Loucy (cell line): Measurements from ENCODE around the gene BTN3A1.

Experiments
- EZH2phosphoT487 ChIP-seq: fragments of 200-600 bp; IDR thresholded peaks from 2 replicates; pipeline ENCODE4 v1.6.1; 2018; ENCODE audit warnings: antibody characterized with exemption, mild to moderate bottlenecking, moderate library complexity, borderline replicate concordance
- TF ChIP-seq, protein P1 (sequence below): fragments of 200-600 bp; sonication (generic); conservative IDR thresholded peaks from 2 replicates; pipeline ENCODE4 v1.5.1; 2014; ENCODE audit warnings: mild to moderate bottlenecking, antibody characterized with exemption, low read length

DNA sequence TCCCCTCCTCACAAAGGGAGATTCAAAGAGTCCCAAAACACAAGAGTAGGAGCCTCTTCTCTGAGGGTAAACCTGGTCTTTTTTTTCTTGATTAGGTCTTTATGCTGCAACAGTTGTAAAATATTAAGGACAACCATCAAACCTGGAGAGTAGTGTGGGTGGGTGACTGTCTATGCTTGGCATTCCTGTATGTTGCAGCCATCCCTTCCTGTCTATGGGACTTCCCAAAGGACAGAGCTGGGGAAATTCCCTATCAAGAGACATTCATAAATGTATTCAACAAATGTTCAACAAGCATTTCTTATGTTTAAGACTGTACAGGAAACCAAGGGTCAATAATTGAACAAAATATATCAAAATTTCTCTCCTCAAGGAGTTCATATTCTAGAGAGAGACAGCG is 13.6 kb upstream of the BTN3A1 start:
- TF ChIP-seq, protein P1, sequence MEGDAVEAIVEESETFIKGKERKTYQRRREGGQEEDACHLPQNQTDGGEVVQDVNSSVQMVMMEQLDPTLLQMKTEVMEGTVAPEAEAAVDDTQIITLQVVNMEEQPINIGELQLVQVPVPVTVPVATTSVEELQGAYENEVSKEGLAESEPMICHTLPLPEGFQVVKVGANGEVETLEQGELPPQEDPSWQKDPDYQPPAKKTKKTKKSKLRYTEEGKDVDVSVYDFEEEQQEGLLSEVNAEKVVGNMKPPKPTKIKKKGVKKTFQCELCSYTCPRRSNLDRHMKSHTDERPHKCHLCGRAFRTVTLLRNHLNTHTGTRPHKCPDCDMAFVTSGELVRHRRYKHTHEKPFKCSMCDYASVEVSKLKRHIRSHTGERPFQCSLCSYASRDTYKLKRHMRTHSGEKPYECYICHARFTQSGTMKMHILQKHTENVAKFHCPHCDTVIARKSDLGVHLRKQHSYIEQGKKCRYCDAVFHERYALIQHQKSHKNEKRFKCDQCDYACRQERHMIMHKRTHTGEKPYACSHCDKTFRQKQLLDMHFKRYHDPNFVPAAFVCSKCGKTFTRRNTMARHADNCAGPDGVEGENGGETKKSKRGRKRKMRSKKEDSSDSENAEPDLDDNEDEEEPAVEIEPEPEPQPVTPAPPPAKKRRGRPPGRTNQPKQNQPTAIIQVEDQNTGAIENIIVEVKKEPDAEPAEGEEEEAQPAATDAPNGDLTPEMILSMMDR: no peak
- TF ChIP-seq EZH2phosphoT487: no peak
